ENCODE measurements around the gene CUX1. TPM values are rescaled to one million over a fixed set of nuclear protein-coding genes. Genes with fewer than 3 reads are reported as not detected.

CUX1 gene
- total RNA-seq, 1 experiment from 2014 or later: 64.3 TPM

- TF ChIP-seq AR (CRISPR knock-in tag; IDR thresholded peaks at IDR 0.05) (no peak), ZNF532 (CRISPR knock-in tag; IDR thresholded peaks at IDR 0.05; ENCODE audit: borderline replicate concordance) (no peak), CREM (CRISPR knock-in tag; IDR thresholded peaks at IDR 0.05) (no peak), E2F1 (CRISPR knock-in tag; IDR thresholded peaks at IDR 0.05) (no peak), PREB (CRISPR knock-in tag; IDR thresholded peaks at IDR 0.05; ENCODE audit: borderline replicate concordance) (no peak), ATF3 (CRISPR knock-in tag; conservative IDR thresholded peaks at IDR 0.05) (no peak), SMAD3 (CRISPR knock-in tag; IDR thresholded peaks at IDR 0.05; ENCODE audit: borderline replicate concordance) (0 out of 2 replicates have a peak, but pooled peaks have one; percentile 17), ZNF232 (CRISPR knock-in tag; IDR thresholded peaks at IDR 0.05) (no peak), ZNF219 (CRISPR knock-in tag; IDR thresholded peaks at IDR 0.05; ENCODE audit: borderline replicate concordance) (0 out of 2 replicates have a peak, but pooled peaks have one; percentile 59), JAZF1 (CRISPR knock-in tag; IDR thresholded peaks at IDR 0.05) (no peak), ATF1 (CRISPR knock-in tag; IDR thresholded peaks at IDR 0.05) (no peak), GTF2I (CRISPR knock-in tag; conservative IDR thresholded peaks at IDR 0.05) (no peak), USF1 (CRISPR knock-in tag; IDR thresholded peaks at IDR 0.05) (0 out of 2 replicates have a peak, but pooled peaks have one; percentile 42), SOX15 (CRISPR knock-in tag; IDR thresholded peaks at IDR 0.05) (no peak), ZBTB43 (CRISPR knock-in tag; IDR thresholded peaks at IDR 0.05) (no peak), RORB (CRISPR knock-in tag; IDR thresholded peaks at IDR 0.05) (no peak), FOXK1 (CRISPR knock-in tag; IDR thresholded peaks at IDR 0.05) (no peak), ZNF396 (CRISPR knock-in tag; IDR thresholded peaks at IDR 0.05; ENCODE audit: borderline replicate concordance) (no peak), MXD4 (CRISPR knock-in tag; IDR thresholded peaks at IDR 0.05; ENCODE audit: borderline replicate concordance) (no peak), FOXP4 (CRISPR knock-in tag; IDR thresholded peaks at IDR 0.05) (0 out of 2 replicates have a peak, but pooled peaks have one; percentile 30), ZNF121 (CRISPR knock-in tag; IDR thresholded peaks at IDR 0.05) (no peak), ERG (CRISPR knock-in tag; IDR thresholded peaks at IDR 0.05) (no peak)
Measured at GRCh38 chr7:101814991-101815825, 2.2 kb upstream of the CUX1 start (continued).
